ENCODE results near the gene CACNA1D.

GRCh38 chr3:53525765-53526703 lies 31.6 kb downstream of the CACNA1D start:
- TF ChIP-seq, protein P1, sequence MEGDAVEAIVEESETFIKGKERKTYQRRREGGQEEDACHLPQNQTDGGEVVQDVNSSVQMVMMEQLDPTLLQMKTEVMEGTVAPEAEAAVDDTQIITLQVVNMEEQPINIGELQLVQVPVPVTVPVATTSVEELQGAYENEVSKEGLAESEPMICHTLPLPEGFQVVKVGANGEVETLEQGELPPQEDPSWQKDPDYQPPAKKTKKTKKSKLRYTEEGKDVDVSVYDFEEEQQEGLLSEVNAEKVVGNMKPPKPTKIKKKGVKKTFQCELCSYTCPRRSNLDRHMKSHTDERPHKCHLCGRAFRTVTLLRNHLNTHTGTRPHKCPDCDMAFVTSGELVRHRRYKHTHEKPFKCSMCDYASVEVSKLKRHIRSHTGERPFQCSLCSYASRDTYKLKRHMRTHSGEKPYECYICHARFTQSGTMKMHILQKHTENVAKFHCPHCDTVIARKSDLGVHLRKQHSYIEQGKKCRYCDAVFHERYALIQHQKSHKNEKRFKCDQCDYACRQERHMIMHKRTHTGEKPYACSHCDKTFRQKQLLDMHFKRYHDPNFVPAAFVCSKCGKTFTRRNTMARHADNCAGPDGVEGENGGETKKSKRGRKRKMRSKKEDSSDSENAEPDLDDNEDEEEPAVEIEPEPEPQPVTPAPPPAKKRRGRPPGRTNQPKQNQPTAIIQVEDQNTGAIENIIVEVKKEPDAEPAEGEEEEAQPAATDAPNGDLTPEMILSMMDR (conservative IDR thresholded peaks at IDR 0.05 in 1 of 2, IDR thresholded peaks at IDR 0.05 in 1 of 2; ENCODE audit: low read depth in 1 of 2, low read length in 2 of 2): no peak
- no peak for TF ChIP-seq EZH2 (IDR thresholded peaks at IDR 0.05; ENCODE audit: low read length, missing control alignments)
